ENCODE results near the gene AQP11.

The AQP11 gene

GRCh38 chr11:77658213-77659013, 68.7 kb downstream of the AQP11 start (continued):
- TF ChIP-seq, protein P1, sequence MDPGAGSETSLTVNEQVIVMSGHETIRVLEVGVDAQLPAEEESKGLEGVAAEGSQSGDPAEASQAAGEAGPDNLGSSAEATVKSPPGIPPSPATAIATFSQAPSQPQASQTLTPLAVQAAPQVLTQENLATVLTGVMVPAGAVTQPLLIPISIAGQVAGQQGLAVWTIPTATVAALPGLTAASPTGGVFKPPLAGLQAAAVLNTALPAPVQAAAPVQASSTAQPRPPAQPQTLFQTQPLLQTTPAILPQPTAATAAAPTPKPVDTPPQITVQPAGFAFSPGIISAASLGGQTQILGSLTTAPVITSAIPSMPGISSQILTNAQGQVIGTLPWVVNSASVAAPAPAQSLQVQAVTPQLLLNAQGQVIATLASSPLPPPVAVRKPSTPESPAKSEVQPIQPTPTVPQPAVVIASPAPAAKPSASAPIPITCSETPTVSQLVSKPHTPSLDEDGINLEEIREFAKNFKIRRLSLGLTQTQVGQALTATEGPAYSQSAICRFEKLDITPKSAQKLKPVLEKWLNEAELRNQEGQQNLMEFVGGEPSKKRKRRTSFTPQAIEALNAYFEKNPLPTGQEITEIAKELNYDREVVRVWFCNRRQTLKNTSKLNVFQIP (CRISPR knock-in tag; IDR thresholded peaks at IDR 0.05; ENCODE audit: borderline replicate concordance, low read depth) = no peak
- TF ChIP-seq TOX (CRISPR knock-in tag; IDR thresholded peaks at IDR 0.05; ENCODE audit: borderline replicate concordance) = no peak
